GOT3 (cell line): Measurements from ENCODE around the gene ZFTA.
"Not testable (repeated sequence)": the region's sequence is repeated elsewhere in the genome, so short reads cannot be mapped to it uniquely, and the experiment has no call there.

Source experiments
- DNase-seq: peaks from one replicate; lab custom pipeline; 2025; ENCODE audit warnings: mixed read lengths; lab: John Stamatoyannopoulos, UW

The ZFTA gene

GRCh38 chr11:63775191-63775590 lies 6.6 kb upstream of the ZFTA start:
- DNase-seq = no peak

DNA sequence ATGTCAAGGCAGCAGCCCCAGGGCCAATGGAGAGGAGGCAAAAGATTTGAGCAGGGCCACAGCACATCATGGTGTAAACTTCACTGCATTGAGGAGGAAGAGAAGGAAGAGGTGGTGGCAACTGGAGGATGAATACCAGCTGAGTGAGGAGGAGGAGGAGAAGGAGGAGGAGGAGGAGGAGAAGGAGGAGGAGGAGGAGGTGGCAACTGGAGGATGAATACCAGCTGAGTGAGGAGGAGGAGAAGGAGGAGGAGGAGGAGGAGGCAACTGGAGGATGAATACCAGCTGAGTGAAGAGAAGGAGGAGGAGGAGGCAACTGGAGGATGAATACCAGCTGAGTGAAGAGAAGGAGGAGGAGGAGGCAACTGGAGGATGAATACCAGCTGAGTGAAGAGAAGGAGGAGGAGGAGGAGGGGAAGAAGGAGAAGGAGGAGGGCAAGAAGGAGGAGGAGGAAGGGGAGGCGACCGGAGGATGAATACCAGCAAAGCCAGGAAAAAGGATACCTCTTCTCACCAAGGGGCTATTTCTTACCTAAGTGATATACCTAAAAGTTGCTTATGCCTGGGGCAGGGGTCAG lies 3.3 kb upstream of the ZFTA start:
- not testable (repeated sequence) for DNase-seq

DNA sequence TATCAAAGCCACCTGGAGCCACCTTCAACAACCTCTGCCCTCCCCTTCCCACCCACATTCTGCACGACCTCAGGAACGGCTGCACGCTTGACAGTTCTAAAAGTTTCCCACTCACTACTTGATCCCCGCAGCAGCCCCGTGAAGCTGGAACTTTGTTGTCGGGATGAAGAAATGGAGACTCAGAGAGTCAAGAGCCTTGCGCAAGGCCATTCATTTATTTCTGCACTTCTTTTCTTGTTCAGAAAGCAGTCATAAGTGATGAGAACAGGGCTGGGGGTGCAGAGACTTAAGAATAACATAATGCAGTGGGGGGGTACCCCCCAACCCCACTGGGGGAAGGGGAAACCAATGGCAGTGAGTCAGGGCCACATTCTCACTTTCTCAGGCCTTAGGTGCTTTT lies 2.2 kb upstream of the ZFTA start:
- DNase-seq = no peak

DNA sequence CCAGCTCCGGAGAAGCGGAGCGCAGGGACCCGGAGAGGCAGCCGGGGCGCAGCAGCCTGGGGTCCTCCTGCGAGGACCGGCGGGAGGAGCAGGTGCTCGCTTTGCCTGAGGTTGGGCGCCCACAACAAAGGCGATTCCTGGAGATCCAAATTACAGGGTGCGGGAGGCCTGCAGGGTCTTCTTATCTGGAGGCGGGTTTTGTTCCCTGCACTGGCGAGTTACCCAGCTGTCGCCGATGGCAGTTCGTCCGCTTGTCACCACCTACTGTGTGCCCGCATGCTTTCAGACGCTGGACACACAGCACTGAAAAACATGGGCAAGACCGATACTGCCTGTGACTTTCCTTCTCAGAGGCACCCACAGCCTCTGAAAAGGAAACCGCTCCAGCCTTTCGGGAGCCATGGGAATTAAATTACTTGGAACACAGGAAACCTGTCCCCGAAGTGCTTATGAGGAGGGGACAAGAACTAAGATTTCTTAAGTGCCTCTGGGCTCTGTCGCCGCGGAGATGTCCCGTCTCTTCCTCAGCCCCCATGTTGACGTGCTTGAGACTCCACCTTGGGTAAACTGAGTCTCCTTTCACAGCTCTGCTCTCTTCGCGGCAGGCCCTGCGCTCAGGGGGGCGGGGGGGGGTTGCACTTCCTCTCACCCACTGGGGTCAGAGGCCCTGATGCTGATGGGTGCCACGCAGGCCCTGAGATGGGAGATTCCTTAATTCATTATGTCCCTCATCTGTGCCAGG lies 1.3 kb upstream of the ZFTA start:
- DNase-seq = no peak

DNA sequence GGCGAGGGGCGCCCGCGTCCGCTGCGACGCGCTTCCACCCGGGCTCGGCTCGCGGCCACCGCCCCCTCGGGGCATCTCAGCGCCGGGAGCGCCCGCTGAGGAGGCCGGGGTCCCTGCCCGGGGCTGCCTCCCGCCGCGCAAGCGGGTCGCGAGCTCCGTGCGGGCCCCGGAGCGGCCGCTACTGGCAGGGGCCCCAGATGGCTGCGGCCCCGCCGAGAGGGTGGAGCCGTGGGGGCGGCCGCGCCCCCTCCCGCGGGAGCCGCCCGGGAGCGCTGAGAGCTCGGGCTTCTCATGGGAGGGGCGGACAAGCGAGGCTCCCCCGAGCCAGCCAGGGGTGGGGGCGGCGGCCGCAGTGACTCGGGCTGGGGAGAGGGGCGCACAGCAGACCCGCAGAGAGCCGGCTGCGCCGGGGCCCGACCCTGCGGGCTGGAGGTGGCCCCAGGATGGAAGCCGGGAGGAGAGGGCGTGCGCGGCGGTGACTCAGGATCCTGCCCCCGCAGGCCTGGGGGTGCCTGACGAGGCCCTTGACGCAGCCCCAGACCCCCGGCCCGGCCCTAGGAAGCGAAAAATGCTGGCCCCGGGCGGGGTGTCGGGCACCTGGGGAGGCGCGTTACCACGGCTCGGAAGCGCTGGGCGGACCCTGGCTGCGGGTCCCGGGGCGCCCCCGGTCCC lies 603 bp upstream of the ZFTA start:
- no peak for DNase-seq

GRCh38 chr11:63767565-63768236 lies 874 bp downstream of the ZFTA start:
- DNase-seq = no peak

- DNase-seq = no peak
Measured at GRCh38 chr11:63767267-63767564, 1.4 kb downstream of the ZFTA start.

- no peak for DNase-seq
Measured at GRCh38 chr11:63766531-63767235, 1.9 kb downstream of the ZFTA start.

DNA sequence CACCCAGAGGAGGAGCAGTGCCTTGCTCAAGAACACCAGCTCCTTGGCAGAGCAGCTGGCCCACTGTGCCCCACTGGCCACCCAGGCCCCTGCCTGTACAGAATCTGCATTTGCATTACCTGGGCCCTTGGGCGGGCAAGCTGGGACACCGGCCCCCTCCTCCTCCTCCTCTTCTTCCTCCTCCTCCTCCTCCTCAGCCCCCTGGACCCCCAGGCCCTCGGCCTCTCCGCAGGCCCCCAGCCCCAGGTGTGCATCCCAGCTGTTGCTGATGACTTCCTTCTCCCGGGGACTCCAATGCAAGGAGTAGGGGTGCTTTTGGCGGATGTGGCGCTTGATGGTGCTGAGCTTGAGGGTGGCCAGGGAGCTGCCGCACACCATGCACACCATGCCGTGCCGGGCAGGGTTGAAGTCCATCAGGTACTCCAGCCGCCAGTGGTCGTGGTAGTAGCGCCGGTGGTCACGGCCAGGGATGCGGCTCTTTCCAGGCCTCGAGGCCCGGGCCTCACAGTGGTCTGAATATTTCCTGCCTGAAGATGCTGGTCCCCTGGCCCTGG lies 2.8 kb downstream of the ZFTA start:
- no peak for DNase-seq

GRCh38 chr11:63764679-63765647 lies 3.6 kb downstream of the ZFTA start:
- no peak for DNase-seq

DNA sequence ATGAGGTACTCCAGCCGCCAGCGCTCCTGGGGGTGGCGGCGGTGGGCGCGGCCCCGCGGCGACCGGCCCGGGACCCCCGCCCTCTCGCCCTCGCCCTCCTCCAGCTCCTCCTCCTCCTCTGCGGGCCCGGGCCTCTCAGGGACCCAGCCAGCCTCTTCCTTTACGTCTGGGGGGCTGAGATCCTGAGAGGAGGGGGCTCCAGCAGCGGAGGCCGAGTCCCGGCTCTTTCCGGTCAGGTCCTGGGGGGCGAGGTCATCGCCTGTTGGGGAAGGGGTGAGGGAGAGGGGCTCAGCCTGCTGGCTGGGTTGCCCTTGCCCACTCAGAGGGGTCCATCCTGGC lies 4.3 kb downstream of the ZFTA start:
- no peak for DNase-seq

- no peak for DNase-seq
Measured at GRCh38 chr11:63763496-63764339, 4.9 kb downstream of the ZFTA start.

DNA sequence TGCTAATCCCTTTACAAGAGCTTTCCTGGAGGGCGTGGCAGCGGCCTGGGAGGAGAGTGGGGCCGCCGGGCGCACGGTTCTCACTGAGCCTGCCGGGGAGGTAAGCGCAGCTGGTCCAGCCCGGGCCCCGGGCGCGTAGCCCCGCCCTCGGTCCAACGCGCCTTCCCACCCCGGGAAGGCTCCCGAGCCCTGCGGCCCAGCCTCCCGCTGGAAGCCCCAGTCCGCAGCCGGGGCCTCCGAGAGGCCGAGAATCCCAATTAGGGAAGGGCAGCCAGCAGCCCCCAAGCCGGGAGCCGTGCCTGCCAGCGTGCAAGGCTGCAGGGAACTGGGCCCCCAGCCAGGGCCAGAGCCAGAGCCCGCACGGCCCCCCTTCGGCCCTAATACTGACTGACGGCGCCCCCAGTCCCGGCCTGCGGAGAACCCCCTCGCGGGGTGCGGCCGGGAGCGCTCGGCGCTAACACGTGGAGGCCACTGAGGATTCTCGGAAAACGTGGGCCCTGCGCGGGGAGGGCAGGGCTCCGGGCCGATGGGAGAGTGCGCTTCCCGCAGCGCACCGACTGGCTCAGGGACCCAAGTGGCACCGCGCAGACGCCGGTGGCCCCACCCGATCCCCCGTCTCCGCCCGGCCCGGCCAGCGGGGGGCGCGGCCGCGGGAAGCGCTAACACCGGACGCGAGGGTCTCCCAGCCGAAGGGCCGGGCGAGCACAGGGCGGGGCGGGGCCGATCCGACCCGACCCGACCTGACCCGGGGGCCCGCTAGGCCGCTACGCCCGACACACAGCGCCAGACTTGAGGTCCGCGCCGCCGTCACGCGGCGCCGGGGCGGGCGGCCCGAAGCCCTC lies 5.7 kb downstream of the ZFTA start:
- DNase-seq = no peak

- no peak for DNase-seq
Measured at GRCh38 chr11:63761931-63762653, 6.5 kb downstream of the ZFTA start.

DNA sequence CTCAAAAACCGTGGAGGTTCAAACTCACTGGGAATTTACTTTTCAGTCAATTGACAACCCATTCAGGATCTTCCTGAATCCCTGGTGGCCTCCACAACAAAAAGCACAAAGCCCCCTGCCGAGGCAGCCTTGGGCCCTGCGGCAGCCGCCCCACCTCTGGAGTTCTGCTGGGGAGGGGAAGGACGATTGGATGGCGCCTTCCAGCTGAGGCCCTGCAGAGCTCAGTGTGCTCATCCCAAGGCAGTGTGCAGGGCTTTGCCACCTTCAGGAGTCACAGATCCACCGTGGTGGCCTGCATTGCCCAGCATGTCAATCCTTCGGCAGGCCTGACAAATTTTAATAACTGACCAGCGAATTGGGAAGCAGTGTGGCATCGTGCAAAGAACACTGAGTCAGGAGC lies 7.4 kb downstream of the ZFTA start:
- DNase-seq = no peak

- no peak for DNase-seq
Measured at GRCh38 chr11:63760487-63761079, 8.0 kb downstream of the ZFTA start.

- DNase-seq = no peak
Measured at GRCh38 chr11:63756919-63757761, 11.4 kb downstream of the ZFTA start.
